ENCODE data around the gene SLC5A10. TPM values are rescaled to one million over a fixed set of nuclear protein-coding genes. Genes with fewer than 3 reads are reported as not detected.
A peak's percentile ranks its signal among the peaks of the same experiment; 100 is the strongest.

SLC5A10 gene
- total RNA-seq, 1 experiment from 2014 or later: not detected

GRCh38 chr17:19002805-19003542 lies 51.0 kb downstream of the SLC5A10 start:
- no peak overlapping the region for H3K18ac ChIP-seq (ENCODE audit: insufficient read length, low read depth, low read length)
- no peaks in the 10 kb centered on the region for H3K27me3 ChIP-seq (ENCODE audit: insufficient read depth, low read length)
- no peak for DNase-seq
- H2BK12ac ChIP-seq (ENCODE audit: insufficient read length, low read depth, low read length): no peak overlapping the region
- peaks cover 9% of the 10 kb centered on the region for H3K79me1 ChIP-seq (ENCODE audit: insufficient read depth, low read depth, low read length, poor library complexity, severe bottlenecking)
- H3K27ac ChIP-seq (ENCODE audit: insufficient read length, low read depth, low read length): no peak overlapping the region
- no peaks in the 10 kb centered on the region; the same call in 1 of the 2 replicates for H3K4me1 ChIP-seq (ENCODE audit: insufficient read depth, low read length)
- H3K23me2 ChIP-seq (ENCODE audit: insufficient read length, low read depth, low read length, poor library complexity, severe bottlenecking): peaks cover 12% of the 10 kb centered on the region
- no peak overlapping the region for H3T11ph ChIP-seq (ENCODE audit: low read length)
- peak overlapping the region; percentile 4 for H3K14ac ChIP-seq (ENCODE audit: insufficient read depth, low read length)
- H2BK120ac ChIP-seq (ENCODE audit: low read depth, low read length, poor library complexity, severe bottlenecking): no peak overlapping the region
- peaks cover 16 to 24% of the 10 kb centered on the region in 2 experiments for H3K4me1 Mint-ChIP-seq
- H2BK5ac ChIP-seq (ENCODE audit: insufficient read length, low read length): no peak overlapping the region
- H4K8ac ChIP-seq (replicated peaks; ENCODE audit: insufficient read length, low read depth, low read length): no peak overlapping the region
- H2AFZ ChIP-seq (ENCODE audit: low read length): no peak overlapping the region
- TF ChIP-seq CTCF (conservative IDR thresholded peaks at IDR 0.05): no peak
- peaks cover 4% of the 10 kb centered on the region; the same call in 1 of the 2 replicates for H3K27me3 Mint-ChIP-seq (ENCODE audit: low read depth)
- no peak overlapping the region for H3K23ac ChIP-seq (ENCODE audit: insufficient read length, low read depth, low read length)
- no peaks in the 10 kb centered on the region for H3K9me3 ChIP-seq (ENCODE audit: control insufficient read depth, low read depth, low read length)
- peak overlapping the region in 1 of 3 experiments; percentile 67; a peak in 1 of 7 replicates for H3K27ac Mint-ChIP-seq
- H3K4me2 ChIP-seq (ENCODE audit: insufficient read depth, insufficient read length, low read length): peak overlapping the region; percentile 77
- H3K9ac ChIP-seq (ENCODE audit: extremely low read depth, insufficient read length, low read length): peak overlapping the region; percentile 25
- H4K20me1 ChIP-seq (ENCODE audit: control insufficient read depth, insufficient read depth, insufficient read length): no peaks in the 10 kb centered on the region
- no peak overlapping the region for H3K4ac ChIP-seq (ENCODE audit: low read depth, low read length)
- H3K9me3 Mint-ChIP-seq: peaks cover 3 to 8% of the 10 kb centered on the region in 2 experiments; a peak in 4 of 5 replicates
- H4K5ac ChIP-seq (ENCODE audit: insufficient read length, low read depth, low read length): no peak overlapping the region
- H3K4me3 Mint-ChIP-seq: peak overlapping the region; percentile 93 to 96
- H3K56ac ChIP-seq (ENCODE audit: insufficient read length, low read depth, low read length): no peak overlapping the region
- H3K36me3 Mint-ChIP-seq (ENCODE audit: insufficient read depth in 1 of 3, low read depth in 3 of 3): peaks cover 0 to 34% (median 21%) of the 10 kb centered on the region in 3 experiments; a peak in 6 of 7 replicates
- no peak overlapping the region for H2BK15ac ChIP-seq (ENCODE audit: low read depth, low read length)
- H3K79me2 ChIP-seq (ENCODE audit: insufficient read depth, low read length): peaks cover 4% of the 10 kb centered on the region; the same call in 1 of the 2 replicates
- WGBS (ENCODE audit: extremely low coverage, insufficient read length, low lambda C conversion rate): no CpG with 5 or more reads among the region's 11 CpGs
- H2AK5ac ChIP-seq (ENCODE audit: insufficient read length, low read length): no peak overlapping the region
- no peak overlapping the region for H2BK20ac ChIP-seq (ENCODE audit: low read depth, low read length, poor library complexity, severe bottlenecking)
- H4K91ac ChIP-seq (ENCODE audit: insufficient read length, low read depth, low read length): no peak overlapping the region
